Liver (tissue), 9 donors: ENCODE results near the gene RNF5. TPM values are rescaled to one million over a fixed set of nuclear protein-coding genes. Genes with fewer than 3 reads are reported as not detected.

Experiments used
- DNase-seq: peaks from one replicate; pipeline ENCODE4 v3.0.0-alpha.2; 2017; ENCODE audit warnings: low spot score
- H3K27ac ChIP-seq, 2 donors: one replicate each; pipeline ENCODE4 v1.7.0; 2013; ENCODE audit warnings: inconsistent platforms in 2 of 2, low read length in 2 of 2, control low read depth in 1 of 2, low read depth in 1 of 2, mild to moderate bottlenecking in 1 of 2
- H3K27me3 ChIP-seq, 4 donors: one replicate each; pipeline versions ENCODE4 v1.6.1 to v1.7.0; 2013; ENCODE audit warnings: low read length in 3 of 4, inconsistent platforms in 1 of 4, mild to moderate bottlenecking in 1 of 4, moderate library complexity in 1 of 4; ENCODE audit not compliant: control insufficient read depth in 4 of 4, insufficient read depth in 4 of 4
- H3K36me3 ChIP-seq, 4 donors: one replicate each; pipeline versions ENCODE4 v1.6.1 to v1.7.0; 2013; ENCODE audit warnings: low read length in 3 of 4, mild to moderate bottlenecking in 3 of 4, low read depth in 1 of 4, moderate library complexity in 1 of 4; ENCODE audit not compliant: control insufficient read depth in 4 of 4, insufficient read depth in 3 of 4
- H3K4me1 ChIP-seq, 4 donors: one replicate each; pipeline versions ENCODE4 v1.6.1 to v1.7.0; 2013; ENCODE audit warnings: low read length in 3 of 4, mild to moderate bottlenecking in 3 of 4, moderate library complexity in 1 of 4; ENCODE audit not compliant: control insufficient read depth in 4 of 4, insufficient read depth in 4 of 4
- H3K4me3 ChIP-seq, 3 donors: one replicate each; pipeline versions ENCODE4 v1.6.1 to v1.7.0; 2013; ENCODE audit warnings: low read length in 3 of 3, control low read depth in 1 of 3, low read depth in 1 of 3, mild to moderate bottlenecking in 1 of 3
- H3K9ac ChIP-seq, 2 donors: one replicate each; pipeline ENCODE4 v1.7.0; 2013; ENCODE audit warnings: low read length in 2 of 2, mild to moderate bottlenecking in 2 of 2, moderate library complexity in 2 of 2, control low read depth in 1 of 2, low read depth in 1 of 2
- H3K9me3 ChIP-seq, 4 donors: one replicate each; pipeline versions ENCODE4 v1.6.1 to v1.7.0; 2013; ENCODE audit warnings: low read length in 3 of 4; ENCODE audit not compliant: control insufficient read depth in 4 of 4
- ATF3 ChIP-seq: IDR thresholded peaks from 2 replicates; pipeline ENCODE4 v1.6.1; 2016; ENCODE audit warnings: antibody characterized with exemption
- EGR1 ChIP-seq, 2 donors: IDR thresholded peaks; 2 replicates each; pipeline ENCODE4 v1.6.1; 2016 to 2018; ENCODE audit warnings: antibody characterized with exemption in 2 of 2, low read depth in 2 of 2
- FOXA2 ChIP-seq: IDR thresholded peaks from 2 replicates; pipeline ENCODE4 v1.6.1; 2016; ENCODE audit warnings: antibody characterized with exemption
- HNF4A ChIP-seq, 2 donors: conservative IDR thresholded peaks; 2 replicates each; pipeline ENCODE4 v1.6.1; 2016; ENCODE audit warnings: antibody characterized with exemption in 2 of 2, mild to moderate bottlenecking in 2 of 2
- REST ChIP-seq: IDR thresholded peaks from 2 replicates; pipeline ENCODE4 v1.6.1; 2016; ENCODE audit warnings: antibody characterized with exemption, mild to moderate bottlenecking
- ZBTB33 ChIP-seq: IDR thresholded peaks from 2 replicates; pipeline ENCODE4 v1.6.1; 2016; ENCODE audit warnings: antibody characterized with exemption
- WGBS: extraction: QIAGEN DNeasy Blood & Tissue Kit; methylation state at CpG from one replicate; pipeline ENCODE4 v1.1.7; 2013; 5-methylcytosine and 5-hydroxymethylcytosine counted together
- polyA plus RNA-seq, 2 donors: library from polyadenylated mRNA; stranded (reverse) in 1 of 2; unstranded in 1 of 2; fragments of 200-250 nt in 1 of 2; fragments of >200 nt in 1 of 2; fragmentation: Nextera tagmentation in 1 of 2; extraction: Ambion mirVana in 1 of 2; gene quantifications; one replicate each; pipeline versions ENCODE4 v1.2.1 to v1.2.3, GENCODE V29; 2013 to 2015
- total RNA-seq, 2 donors: library from RNA; depleted of rRNA; stranded (reverse); fragments of >200 nt; gene quantifications; one replicate each; pipeline ENCODE4 v1.2.3, GENCODE V29; 2014
- donor health status: healthy.
- donor health status: healthy.
- donor health status: healthy.
- donor health status: healthy.
- donor health status: healthy.

The RNF5 gene
- total and polyA plus RNA-seq, 4 donors = 51.5 to 85.9 (median 61.0) TPM

- WGBS = 92% methylated on average over 11 of the region's 11 CpGs
- Histone ChIP-seq H3K27ac (no peak overlapping the region), H3K4me1 (peaks cover 0 to 3% (median 0%) of the 10 kb centered on the region in 4 donors), H3K36me3 (peaks cover 6 to 35% (median 11%) of the 10 kb centered on the region in 4 donors), H3K4me3 (no peak overlapping the region), H3K27me3 (no peaks in the 10 kb centered on the region), H3K9me3 (no peaks in the 10 kb centered on the region), H3K9ac (no peak overlapping the region)
- TF ChIP-seq EGR1 (IDR thresholded peaks at IDR 0.05; ENCODE audit: low read depth in 2 of 2) (no peak), HNF4A (conservative IDR thresholded peaks at IDR 0.05) (peak in 1 of 2 donors; percentile 11), ZBTB33 (no peak)
- no peak for DNase-seq
These were observed 9.2 kb upstream of the RNF5 start for GRCh38 chr6:32168807-32169591.

GRCh38 chr6:32170294-32170693, 7.9 kb upstream of the RNF5 start:
- no peak overlapping the region for H3K9ac ChIP-seq
- H3K4me1 ChIP-seq = peaks cover 0 to 16% (median 10%) of the 10 kb centered on the region in 4 donors
- DNase-seq = no peak
- no peaks in the 10 kb centered on the region for H3K9me3 ChIP-seq
- H3K4me3 ChIP-seq = no peak overlapping the region
- no peaks in the 10 kb centered on the region for H3K27me3 ChIP-seq
- H3K27ac ChIP-seq = no peak overlapping the region
- 94% methylated on average over 11 of the region's 11 CpGs for WGBS
- TF ChIP-seq EGR1 (IDR thresholded peaks at IDR 0.05; ENCODE audit: low read depth in 2 of 2) (no peak), ATF3 (no peak)
- peaks cover 5 to 32% (median 11%) of the 10 kb centered on the region in 4 donors for H3K36me3 ChIP-seq

- no peak for TF ChIP-seq ATF3
- no peak for TF ChIP-seq EGR1 (IDR thresholded peaks at IDR 0.05; ENCODE audit: low read depth in 2 of 2)
- no peak for TF ChIP-seq FOXA2
- no peak for TF ChIP-seq REST
- Histone ChIP-seq H3K4me3 (no peak overlapping the region), H3K36me3 (peaks cover 5 to 29% (median 11%) of the 10 kb centered on the region in 4 donors), H3K27me3 (no peaks in the 10 kb centered on the region), H3K9me3 (no peaks in the 10 kb centered on the region), H3K27ac (no peak overlapping the region), H3K4me1 (peaks cover 0 to 22% (median 16%) of the 10 kb centered on the region in 4 donors), H3K9ac (no peak overlapping the region)
- no peak for DNase-seq
- WGBS = 96% methylated on average over 6 of the region's 6 CpGs
These were observed 7.0 kb upstream of the RNF5 start for GRCh38 chr6:32171234-32171633.
